Measurements from ENCODE around the gene RALGAPA1. TPM values are rescaled to one million over a fixed set of nuclear protein-coding genes. Genes with fewer than 3 reads are reported as not detected.
"Not testable (repeated sequence)": the region's sequence is repeated elsewhere in the genome, so short reads cannot be mapped to it uniquely, and the experiment has no call there.

The RALGAPA1 gene
- total RNA-seq, 2 donors from 2014 or later = 65.5 to 66.6 TPM

DNA sequence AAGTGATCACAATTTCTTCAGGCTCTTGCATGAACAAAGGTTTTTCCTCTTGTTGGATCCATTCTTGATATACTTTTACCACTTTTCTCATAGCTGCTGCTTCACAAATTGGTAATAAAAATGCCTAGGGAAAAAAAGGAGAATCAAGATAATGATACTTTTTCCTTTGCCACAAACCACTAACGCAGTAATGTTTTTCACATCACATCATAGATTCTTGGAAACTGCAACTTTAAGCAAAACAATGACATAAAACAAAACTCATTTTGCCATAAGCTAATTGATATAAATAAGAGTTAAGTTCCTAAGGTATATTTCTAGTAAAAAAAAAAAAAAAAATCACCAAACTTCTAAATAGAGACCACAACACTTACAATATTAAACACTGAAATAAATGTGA is 66.7 kb downstream of the RALGAPA1 start:
- intact Hi-C loops (cut with DNase I) = no loop called here
- DNase-seq (ENCODE audit: low spot score) = no peak
- H3K27ac ChIP-seq = no peak overlapping the region
- no peaks in the 10 kb centered on the region for H3K27me3 ChIP-seq (replicated peaks; ENCODE audit: insufficient read depth)
- H3K9me3 ChIP-seq = no peaks in the 10 kb centered on the region
- no peak overlapping the region for H3K4me3 ChIP-seq
- H3K4me1 ChIP-seq (replicated peaks) = no peaks in the 10 kb centered on the region
- WGBS = 97% methylated on average over 1 of the region's 1 CpG
- no peak for TF ChIP-seq POLR2A (IDR thresholded peaks at IDR 0.05)
- TF ChIP-seq, protein P1, sequence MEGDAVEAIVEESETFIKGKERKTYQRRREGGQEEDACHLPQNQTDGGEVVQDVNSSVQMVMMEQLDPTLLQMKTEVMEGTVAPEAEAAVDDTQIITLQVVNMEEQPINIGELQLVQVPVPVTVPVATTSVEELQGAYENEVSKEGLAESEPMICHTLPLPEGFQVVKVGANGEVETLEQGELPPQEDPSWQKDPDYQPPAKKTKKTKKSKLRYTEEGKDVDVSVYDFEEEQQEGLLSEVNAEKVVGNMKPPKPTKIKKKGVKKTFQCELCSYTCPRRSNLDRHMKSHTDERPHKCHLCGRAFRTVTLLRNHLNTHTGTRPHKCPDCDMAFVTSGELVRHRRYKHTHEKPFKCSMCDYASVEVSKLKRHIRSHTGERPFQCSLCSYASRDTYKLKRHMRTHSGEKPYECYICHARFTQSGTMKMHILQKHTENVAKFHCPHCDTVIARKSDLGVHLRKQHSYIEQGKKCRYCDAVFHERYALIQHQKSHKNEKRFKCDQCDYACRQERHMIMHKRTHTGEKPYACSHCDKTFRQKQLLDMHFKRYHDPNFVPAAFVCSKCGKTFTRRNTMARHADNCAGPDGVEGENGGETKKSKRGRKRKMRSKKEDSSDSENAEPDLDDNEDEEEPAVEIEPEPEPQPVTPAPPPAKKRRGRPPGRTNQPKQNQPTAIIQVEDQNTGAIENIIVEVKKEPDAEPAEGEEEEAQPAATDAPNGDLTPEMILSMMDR (IDR thresholded peaks at IDR 0.05) = no peak
- TF ChIP-seq POLR2AphosphoS5 (IDR thresholded peaks at IDR 0.05) = no peak
- H3K36me3 ChIP-seq = no peaks in the 10 kb centered on the region

DNA sequence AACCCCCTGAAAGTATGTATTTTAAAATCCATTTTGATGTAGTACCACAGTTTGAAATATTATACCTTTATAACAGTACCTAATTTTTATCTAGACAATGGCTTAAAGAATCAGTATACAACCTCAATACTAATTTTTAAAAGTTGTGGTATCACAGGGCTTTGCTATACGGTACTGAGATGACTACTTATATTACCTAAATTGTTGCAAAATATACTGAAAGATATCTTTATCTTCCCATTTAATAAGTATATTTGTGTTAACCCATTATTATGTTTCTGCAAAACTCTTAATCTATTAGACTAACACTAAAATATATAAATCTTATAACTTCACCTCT is 67.1 kb downstream of the RALGAPA1 start:
- Histone ChIP-seq H3K27me3 (replicated peaks; ENCODE audit: insufficient read depth) (no peaks in the 10 kb centered on the region), H3K9me3 (no peaks in the 10 kb centered on the region), H3K36me3 (no peaks in the 10 kb centered on the region), H3K4me1 (replicated peaks) (no peaks in the 10 kb centered on the region), H3K4me3 (no peak overlapping the region), H3K27ac (no peak overlapping the region)
- TF ChIP-seq POLR2A (IDR thresholded peaks at IDR 0.05) (no peak), POLR2AphosphoS5 (IDR thresholded peaks at IDR 0.05) (no peak)
- TF ChIP-seq, protein P1 (IDR thresholded peaks at IDR 0.05) = no peak
- DNase-seq (ENCODE audit: low spot score) = no peak
- WGBS = 87% methylated on average over 1 of the region's 1 CpG
- intact Hi-C loops (cut with DNase I) = no loop called here

DNA sequence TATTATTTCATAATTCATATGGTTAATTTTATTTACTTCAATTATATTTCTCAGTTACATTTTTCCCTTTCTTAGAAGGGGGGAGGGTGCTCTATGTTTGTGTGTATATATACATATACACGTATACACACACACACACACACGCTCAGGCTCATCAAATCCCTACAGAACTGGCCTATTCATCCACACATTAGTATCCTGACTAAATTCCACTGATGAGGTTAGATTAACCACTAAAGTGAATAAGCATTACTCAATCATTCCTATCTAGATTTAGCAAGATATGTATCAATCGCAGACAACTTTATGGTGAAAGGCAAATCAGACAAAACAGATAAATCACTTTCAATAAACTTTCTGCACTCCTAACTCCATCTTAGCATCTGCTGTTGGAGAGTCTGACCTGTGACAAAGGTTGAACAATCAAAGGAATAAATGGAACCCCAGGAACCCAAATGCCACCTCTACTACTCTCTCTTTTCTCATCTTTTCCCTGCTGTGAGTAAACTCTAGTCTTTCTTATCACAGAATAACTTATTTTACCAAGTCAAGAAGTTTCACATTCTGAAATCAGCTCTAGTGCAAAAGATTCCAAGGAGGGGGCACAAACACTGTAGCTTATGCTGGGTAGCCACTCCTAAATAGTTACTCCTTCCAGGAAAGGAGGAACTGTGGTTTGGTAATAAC is 67.6 kb downstream of the RALGAPA1 start:
- intact Hi-C loops (cut with DNase I) = no loop called here
- no peaks in the 10 kb centered on the region for H3K4me1 ChIP-seq (replicated peaks)
- no peak overlapping the region for H3K4me3 ChIP-seq
- WGBS = 96% methylated on average over 3 of the region's 3 CpGs
- TF ChIP-seq POLR2AphosphoS5 (IDR thresholded peaks at IDR 0.05) (no peak), POLR2A (IDR thresholded peaks at IDR 0.05) (no peak)
- TF ChIP-seq, protein P1 (IDR thresholded peaks at IDR 0.05) = no peak
- H3K36me3 ChIP-seq = no peaks in the 10 kb centered on the region
- no peaks in the 10 kb centered on the region for H3K9me3 ChIP-seq
- H3K27me3 ChIP-seq (replicated peaks; ENCODE audit: insufficient read depth) = no peaks in the 10 kb centered on the region
- no peak for DNase-seq (ENCODE audit: low spot score)
- H3K27ac ChIP-seq = no peak overlapping the region

DNA sequence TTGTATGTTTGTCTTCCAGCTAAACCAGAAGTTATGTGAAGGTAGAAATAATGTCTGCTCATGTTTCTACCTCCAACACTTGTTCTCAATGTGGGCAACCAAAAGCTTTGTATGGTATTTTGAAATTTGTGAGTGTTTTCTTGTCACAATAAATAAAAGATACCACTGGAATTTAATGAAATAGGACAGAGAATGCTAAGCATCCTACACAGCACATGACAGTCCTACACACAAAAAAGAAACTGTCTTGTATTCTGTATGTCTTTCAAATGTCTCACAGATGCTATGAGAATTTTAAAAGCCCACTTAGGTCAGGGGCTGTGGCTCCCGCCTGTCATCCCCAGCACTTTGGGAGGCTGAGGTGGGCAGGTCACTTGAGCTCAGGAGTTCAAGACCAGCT is 68.9 kb downstream of the RALGAPA1 start:
- Histone ChIP-seq H3K4me1 (replicated peaks) (no peaks in the 10 kb centered on the region), H3K9me3 (no peaks in the 10 kb centered on the region), H3K36me3 (no peaks in the 10 kb centered on the region), H3K27ac (no peak overlapping the region), H3K27me3 (replicated peaks; ENCODE audit: insufficient read depth) (no peaks in the 10 kb centered on the region), H3K4me3 (no peak overlapping the region)
- 100% methylated on average over 1 of the region's 1 CpG for WGBS
- intact Hi-C loops (cut with DNase I) = no loop called here
- TF ChIP-seq POLR2AphosphoS5 (IDR thresholded peaks at IDR 0.05) = no peak
- TF ChIP-seq, protein P1 (IDR thresholded peaks at IDR 0.05) = no peak
- no peak for TF ChIP-seq POLR2A (IDR thresholded peaks at IDR 0.05)
- no peak for DNase-seq (ENCODE audit: low spot score)

DNA sequence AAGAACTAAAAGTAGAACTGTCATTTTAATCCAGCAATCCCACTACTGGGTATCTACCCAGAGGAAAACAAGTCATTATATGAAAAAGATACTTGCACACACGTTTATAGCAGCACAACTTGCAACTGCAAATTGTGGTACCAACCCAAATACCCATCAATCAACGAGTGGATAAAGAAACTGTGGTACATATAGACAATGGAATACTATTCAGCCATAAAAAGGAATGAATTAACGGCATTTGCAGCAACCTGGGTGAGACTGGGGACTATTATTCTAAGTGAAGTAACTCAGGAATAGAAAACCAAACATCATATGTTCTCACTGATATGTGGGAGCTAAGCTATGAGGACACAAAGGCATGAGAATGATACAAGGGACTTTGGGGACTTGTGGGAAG is 73.9 kb downstream of the RALGAPA1 start:
- H3K36me3 ChIP-seq; H3K4me3 ChIP-seq; H3K27me3 ChIP-seq (replicated peaks; ENCODE audit: insufficient read depth); H3K27ac ChIP-seq; intact Hi-C loops (cut with DNase I); DNase-seq (ENCODE audit: low spot score); H3K9me3 ChIP-seq; H3K4me1 ChIP-seq (replicated peaks): not testable (repeated sequence)
- WGBS = 97% methylated on average over 3 of the region's 3 CpGs

DNA sequence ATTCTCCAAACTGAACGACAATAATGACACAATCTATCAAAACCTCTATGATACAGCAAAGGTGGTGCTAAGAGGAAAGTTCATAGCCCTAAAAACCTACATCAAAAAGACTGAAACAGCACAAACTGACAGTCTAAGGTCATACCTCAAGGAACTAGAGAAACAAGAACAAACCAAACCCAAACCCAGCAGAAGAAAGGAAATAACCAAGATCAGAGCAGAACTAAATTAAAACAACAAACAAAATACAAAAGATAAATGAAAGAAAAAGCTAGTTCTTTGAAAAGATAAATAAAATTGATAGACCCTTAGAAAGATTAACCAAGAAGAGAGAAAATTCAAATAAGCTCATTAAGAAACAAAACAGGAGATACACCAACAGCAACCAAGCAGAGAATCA is 75.6 kb downstream of the RALGAPA1 start:
- DNase-seq (ENCODE audit: low spot score); H3K4me1 ChIP-seq (replicated peaks); H3K27me3 ChIP-seq (replicated peaks; ENCODE audit: insufficient read depth); intact Hi-C loops (cut with DNase I); H3K36me3 ChIP-seq; H3K9me3 ChIP-seq; H3K4me3 ChIP-seq; H3K27ac ChIP-seq: not testable (repeated sequence)
- 100% methylated on average over 1 of the region's 1 CpG for WGBS

Data from prostate gland (tissue), 2 donors.